H4 (cell line): ENCODE measurements around the gene SEMA5A. TPM values are rescaled to one million over a fixed set of nuclear protein-coding genes. Genes with fewer than 3 reads are reported as not detected.

Experiments used
- DNase-seq: peaks from one replicate; pipeline ENCODE4 v3.0.0-alpha.2; 2015; ENCODE audit warnings: low spot score
- total RNA-seq: library from RNA; depleted of rRNA; stranded (reverse); fragments of >200 nt; shearing (Covaris generic); gene quantifications from 2 replicates; pipeline ENCODE4 v1.2.3, GENCODE V29; 2014

The SEMA5A gene
- total RNA-seq, 1 experiment from 2014 or later = 20.4 TPM

DNA sequence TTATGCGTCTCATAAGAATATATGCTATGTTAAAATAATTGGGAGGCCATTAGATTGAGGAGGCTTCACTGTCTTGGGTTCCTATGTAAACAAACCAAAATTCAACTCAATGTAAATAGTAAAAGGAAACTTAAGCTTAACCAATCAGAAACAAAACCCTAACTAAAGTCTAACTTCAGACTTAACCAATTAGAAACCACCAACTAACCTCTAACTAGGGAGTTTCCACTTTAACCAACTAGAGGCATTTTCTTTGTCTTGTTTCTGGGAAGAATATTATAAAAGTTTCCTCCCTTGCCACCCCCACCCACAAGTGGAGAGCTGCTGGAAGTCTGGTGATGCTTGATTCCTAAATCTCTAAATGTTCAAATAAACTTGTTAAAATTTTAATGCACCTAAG lies 214.5 kb downstream of the SEMA5A start:
- no peak for DNase-seq

DNA sequence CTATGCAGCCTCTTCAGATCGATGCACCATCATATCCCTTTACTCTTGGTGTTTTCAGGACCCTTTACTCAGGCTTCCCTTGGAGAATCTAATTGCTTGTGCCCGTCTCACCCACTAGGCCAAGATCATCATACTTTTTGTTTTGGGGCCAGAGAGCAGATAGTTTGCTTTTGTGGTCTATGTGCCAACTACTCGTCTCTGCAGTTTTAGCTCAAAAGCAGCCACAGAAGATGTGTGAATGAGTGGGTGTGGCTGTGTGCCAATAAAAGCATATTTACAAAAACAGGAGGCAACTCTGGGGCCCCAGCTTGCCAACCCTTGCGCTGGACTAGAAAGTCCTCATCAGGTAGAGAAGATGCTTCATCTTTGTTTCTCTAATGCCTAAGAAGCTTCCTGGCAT lies 216.8 kb downstream of the SEMA5A start:
- no peak for DNase-seq

DNA sequence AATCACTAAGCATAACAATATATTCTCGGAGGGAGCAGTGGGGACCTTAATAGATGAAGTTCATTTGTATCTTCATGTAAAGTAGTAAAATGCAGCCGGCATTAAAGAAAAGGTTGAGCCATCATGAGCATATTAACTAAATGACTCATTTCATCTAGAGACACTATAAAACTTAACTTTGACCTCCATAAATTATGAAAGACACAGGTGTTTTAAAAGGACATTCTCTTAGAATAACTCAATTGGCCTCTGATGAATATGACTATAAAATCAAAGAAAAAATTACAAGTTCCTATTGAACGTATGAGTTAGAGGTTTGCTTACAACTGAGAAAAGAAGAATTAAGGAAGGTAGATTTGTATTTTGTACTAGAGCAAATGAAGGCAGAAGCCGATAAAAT lies 220.3 kb downstream of the SEMA5A start:
- DNase-seq = no peak

DNA sequence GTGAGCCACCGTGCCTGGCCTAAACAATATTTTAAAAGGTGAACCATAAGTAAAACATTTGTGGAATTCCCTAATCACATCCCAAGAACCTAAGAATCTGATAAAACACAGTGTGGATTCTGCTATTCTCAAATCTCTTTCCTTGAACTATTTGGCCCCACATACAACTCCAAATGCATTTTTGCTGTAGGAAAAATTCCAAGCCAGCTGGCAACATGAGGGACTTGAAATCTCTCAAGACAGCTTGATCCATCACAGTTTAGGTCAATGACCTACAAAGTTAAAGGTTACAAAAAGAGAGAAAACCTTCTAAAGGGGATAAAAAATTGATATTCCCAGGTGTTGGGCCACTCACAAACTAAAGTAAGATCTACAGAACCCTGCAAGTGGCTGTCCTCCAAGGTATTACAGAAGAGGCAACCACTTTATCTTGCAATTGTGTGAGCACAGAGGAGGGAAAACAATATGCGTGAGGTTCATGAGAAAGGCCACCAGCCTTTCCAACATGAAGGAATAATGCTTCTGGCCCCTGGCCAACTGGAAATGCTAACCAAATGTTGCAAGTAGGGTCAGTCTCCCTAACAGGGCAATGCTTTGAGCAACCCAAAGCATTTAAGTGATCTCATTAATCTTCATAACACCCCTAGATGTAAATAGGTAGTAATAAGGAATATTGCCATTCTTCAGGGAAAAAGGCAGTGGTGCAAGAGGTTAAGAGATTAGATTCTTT lies 221.4 kb downstream of the SEMA5A start:
- DNase-seq = no peak

DNA sequence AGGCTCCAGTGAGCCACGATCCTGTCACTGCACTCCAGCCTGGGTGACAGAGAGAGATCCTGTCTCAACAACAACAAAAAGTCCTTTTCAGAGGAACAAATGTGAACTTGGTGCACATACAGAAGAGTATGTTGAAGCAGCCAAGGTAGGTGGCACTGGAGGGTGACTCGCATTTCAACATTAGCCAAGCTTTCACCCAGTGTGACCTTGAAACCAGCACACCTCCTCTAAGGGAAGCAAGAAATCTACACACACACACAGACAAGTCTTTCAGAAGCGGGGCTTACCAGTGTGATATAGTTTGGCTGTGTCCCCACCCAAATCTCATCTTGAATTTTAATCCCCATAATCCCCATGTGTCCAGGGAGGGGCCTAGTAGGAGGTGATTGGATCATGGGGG lies 225.2 kb downstream of the SEMA5A start:
- no peak for DNase-seq

DNA sequence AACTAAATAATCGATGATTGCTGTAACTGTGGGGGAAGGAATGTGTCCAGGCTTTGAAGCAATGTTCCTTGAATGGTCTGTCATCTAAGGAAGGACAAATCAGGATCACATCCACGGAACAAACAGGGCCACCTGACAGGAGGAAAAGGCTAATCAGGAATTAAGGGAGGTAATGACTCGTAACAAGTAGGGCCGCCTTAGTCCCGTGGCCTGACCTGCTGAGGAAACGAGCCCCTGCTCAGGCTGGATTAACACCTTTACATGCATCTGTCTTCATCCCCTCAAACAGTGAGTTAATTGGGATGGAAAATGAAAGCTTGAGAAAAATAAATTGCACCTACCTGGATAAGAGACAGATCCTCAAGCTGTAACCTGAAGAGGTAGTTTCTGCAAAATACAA lies 227.8 kb downstream of the SEMA5A start:
- no peak for DNase-seq

- no peak for DNase-seq
Measured at GRCh38 chr5:9316733-9317132, 229.1 kb downstream of the SEMA5A start.

DNA sequence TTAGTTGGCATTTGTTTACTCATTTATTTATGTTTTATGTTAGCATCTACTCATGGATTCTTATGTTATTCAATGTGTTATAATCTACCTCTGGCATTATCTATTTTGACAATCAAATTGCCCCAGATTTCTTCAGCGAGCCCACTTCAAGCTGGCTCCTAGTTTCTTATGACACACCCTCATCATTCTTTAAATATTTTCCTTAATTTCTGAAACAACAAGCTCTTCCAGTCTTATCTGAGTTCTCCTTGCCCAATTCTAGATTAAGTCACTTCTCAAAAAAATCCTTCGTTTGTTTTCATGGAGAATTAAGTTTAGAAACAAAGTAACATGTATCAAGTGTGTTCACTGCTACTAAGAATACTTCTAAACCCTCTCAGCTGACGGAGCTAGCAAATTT lies 229.8 kb downstream of the SEMA5A start:
- DNase-seq = no peak

DNA sequence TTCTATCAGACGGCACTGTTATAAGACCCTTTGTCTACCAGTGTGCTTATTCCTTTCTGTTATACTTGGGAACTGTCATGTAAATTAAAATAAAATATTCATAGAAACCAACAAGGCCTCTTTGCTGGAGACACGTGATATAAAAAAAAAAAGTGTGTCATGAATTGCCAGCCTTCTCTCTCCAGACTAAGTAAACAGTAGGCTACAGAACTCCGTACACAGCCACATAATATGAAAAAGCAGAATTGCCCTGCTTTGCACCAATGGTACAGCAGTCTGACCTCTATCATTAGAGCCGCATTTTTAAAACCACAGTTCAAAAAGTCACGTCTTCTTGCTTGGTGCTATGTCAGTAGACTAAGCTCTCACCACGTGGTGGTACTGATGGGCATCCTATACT lies 231.3 kb downstream of the SEMA5A start:
- DNase-seq = no peak

DNA sequence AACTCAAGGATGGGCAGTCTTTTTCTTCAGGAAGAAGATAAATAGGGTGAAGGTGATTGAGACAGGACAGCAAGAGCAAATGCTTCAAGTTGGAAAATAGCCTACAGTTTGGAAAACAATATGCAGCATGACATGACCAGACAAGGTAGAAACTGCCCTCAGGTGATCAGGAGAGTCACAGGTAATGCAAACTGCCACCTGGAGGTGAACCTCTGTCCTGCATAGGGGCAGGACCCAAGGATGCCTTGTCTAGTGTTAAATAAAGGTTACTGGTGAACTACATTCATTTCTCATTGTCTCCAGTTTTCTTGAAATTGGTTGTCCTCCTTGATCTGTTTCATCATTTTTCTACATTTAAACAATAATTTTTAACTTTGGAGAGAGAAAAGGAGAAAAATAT lies 232.1 kb downstream of the SEMA5A start:
- DNase-seq = no peak

GRCh38 chr5:9307150-9307549 lies 238.7 kb downstream of the SEMA5A start:
- no peak for DNase-seq

GRCh38 chr5:9302218-9302617 lies 243.7 kb downstream of the SEMA5A start:
- no peak for DNase-seq

DNA sequence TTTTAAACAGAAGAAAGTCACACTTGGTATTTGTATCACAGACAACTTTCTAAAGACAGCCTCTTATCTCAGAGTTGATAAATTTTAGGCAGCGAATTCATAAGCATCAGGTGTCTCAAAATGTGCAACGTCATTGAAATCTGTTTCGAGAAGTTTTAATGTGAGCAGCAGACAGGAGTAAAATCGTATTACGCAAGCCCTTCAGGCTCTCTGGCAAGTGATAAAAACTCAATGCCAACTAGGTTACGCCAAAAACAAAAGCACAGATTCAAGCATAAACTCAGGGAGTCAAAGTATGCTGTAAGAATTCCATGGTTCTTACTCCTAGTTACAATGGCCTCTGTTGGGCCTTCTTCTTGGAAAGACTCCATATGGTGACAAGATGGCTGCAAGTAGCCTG lies 244.7 kb downstream of the SEMA5A start:
- DNase-seq = no peak

GRCh38 chr5:9297134-9297533 lies 248.7 kb downstream of the SEMA5A start:
- no peak for DNase-seq

DNA sequence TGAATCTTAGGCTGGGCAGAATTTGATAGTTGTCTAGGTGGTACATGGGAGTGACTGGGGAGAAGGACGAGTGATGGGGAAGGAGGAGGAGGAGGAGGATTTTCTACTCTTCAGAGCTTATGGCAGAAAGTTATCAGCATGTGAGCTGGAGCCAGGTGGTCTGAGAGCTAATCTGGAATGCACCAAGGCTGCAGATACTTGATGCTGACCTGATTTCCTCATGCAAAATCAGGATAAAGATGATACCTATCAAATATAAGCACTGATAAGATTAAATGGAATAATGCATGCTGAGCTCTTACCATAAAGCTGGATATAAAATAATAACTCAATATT lies 250.4 kb downstream of the SEMA5A start:
- no peak for DNase-seq

DNA sequence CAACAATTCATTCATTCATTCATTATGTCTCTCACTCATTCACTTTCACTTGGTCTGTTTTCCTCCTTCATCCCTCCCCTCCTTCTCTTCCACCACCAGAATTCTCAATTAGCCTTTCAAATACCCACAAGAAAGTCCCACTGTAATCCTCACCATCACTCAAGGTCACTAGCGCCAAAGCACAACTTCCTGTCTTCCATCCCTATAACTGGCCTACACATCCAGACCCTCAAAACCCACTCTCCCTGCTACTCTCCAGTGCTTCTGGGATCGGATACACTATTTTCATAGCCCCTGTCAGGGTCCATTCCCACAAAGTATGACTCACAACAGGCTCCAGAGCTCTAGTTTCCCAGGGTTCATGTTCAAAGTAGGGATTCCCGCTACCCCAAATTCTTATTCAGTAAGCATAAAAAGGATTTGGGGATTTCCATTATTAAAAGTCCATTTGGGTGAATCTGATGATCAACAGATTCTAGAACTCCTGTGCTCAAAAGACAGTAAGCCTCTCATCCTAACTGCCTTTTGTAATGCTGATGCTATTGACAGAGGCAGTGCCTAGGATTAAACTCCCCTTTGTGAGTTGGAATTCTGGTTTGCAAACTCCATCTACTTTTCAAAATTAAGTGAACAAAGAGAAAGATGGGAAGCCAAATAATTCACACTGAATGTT lies 250.9 kb downstream of the SEMA5A start:
- no peak for DNase-seq

- DNase-seq = no peak
Measured at GRCh38 chr5:9288234-9288633, 257.6 kb downstream of the SEMA5A start.

- DNase-seq = no peak
Measured at GRCh38 chr5:9284781-9285307, 261.0 kb downstream of the SEMA5A start.

DNA sequence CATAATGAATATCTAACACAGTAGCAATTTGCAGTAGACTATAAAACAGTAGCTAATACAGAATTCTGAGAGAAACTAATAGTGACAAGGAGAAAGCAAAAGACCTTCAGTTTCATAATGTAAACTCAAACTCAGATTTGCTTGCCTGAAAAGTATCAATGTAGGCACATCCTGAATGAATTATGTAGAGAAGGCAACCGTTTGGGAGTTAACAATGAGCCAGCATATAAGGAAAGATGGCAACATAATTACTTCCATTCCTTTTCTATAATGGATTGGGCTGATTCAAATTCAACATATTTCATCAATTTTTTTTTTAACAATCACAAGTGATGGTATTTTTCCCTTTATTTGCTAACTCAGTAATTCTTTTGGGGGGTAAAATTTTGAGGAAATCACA lies 261.6 kb downstream of the SEMA5A start:
- no peak for DNase-seq

GRCh38 chr5:9283473-9283872 lies 262.4 kb downstream of the SEMA5A start:
- no peak for DNase-seq

- no peak for DNase-seq
Measured at GRCh38 chr5:9283021-9283420, 262.9 kb downstream of the SEMA5A start.

DNA sequence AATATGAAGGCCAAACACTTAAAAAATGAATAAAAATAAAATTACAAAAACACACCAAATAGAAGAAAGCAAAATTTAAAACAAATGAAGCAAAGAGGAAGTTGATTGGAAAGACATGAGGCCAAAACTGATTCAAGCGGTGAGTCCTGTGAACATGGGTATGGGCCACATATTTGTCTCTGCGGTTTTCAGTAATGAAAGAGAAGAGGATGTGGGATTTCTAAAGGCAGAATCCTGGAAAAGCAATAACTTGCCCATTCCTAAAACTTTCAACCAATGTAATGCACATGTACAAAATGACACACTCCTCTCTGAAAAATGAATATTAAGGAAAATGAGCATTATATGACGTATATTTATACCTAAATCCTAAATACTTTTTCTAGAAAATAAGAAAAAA lies 263.7 kb downstream of the SEMA5A start:
- DNase-seq = no peak

GRCh38 chr5:9279774-9280173 lies 266.1 kb downstream of the SEMA5A start:
- DNase-seq = no peak
